K562 (cell line): Measurements from ENCODE around the gene DEPP1. TPM values are rescaled to one million over a fixed set of nuclear protein-coding genes. Genes with fewer than 3 reads are reported as not detected.

Experiments
- ATAC-seq: fragments of 200-7000 bp; cut with Tn5 transposase; 3 replicates; pipeline ENCODE4 v1.9.1; 2020; ENCODE audit warnings: moderate library complexity
- BruUV-seq: library from RNA; stranded (reverse); fragments of 400-500 nt; replicated peaks from 2 replicates; lab custom pipeline; 2021; lab: Mats Ljungman, UMichigan
- CTCF ChIA-PET: fragments of 300-600 bp; formaldehyde crosslinking; extraction: SDS; loops from one replicate; lab custom pipeline; 2021; ENCODE audit warnings: low intra/inter-chr PET ratio; lab: Yijun Ruan, JAX
- POLR2A ChIA-PET: fragments of 300-600, 350-650 bp; sonication (Branson Sonifier 250); formaldehyde crosslinking; extraction: SDS; loops from one replicate; lab custom pipeline; 2021; ENCODE audit warnings: antibody characterized with exemption, inconsistent platforms; lab: Yijun Ruan, JAX
- DNase-seq, 4 experiments: peaks; one replicate each; pipeline versions ENCODE4 v3.0.0 to v3.0.0-alpha.2; 2011 to 2018; ENCODE audit warnings: low spot score in 3 of 4, mixed read lengths in 3 of 4; ENCODE audit errors: extremely low read depth in 1 of 4
- FAIRE-seq: peaks from 2 replicates; lab custom pipeline; 2011; peaks lifted over from hg19 to GRCh38; lab: Jason Lieb, UNC
- H2AFZ ChIP-seq: 2 replicates; pipeline ENCODE4 v1.6.0; 2011; ENCODE audit warnings: low read depth, low read length, control low read depth, inconsistent platforms
- H3K27ac ChIP-seq: fragments of 200-600 bp; 3 replicates; pipeline ENCODE4 v1.8.0; 2011; ENCODE audit warnings: low read depth, mild to moderate bottlenecking, control low read depth, inconsistent platforms, low read length, moderate library complexity, mixed read lengths; ENCODE audit errors: extremely low read depth
- H3K27me3 ChIP-seq, 2 experiments: fragments of 300-600 bp in 1 of 2; 2 replicates in 1 of 2; 3 replicates in 1 of 2; pipeline versions ENCODE4 v1.6.0 to v1.8.0; 2011; ENCODE audit warnings: inconsistent platforms in 2 of 2, low read length in 2 of 2, mild to moderate bottlenecking in 1 of 2, mixed read lengths in 1 of 2, moderate library complexity in 1 of 2; ENCODE audit not compliant: control insufficient read depth in 2 of 2, insufficient read depth in 2 of 2
- H3K36me3 ChIP-seq: fragments of 300-600 bp; 3 replicates; pipeline ENCODE4 v1.8.0; 2011; ENCODE audit warnings: mild to moderate bottlenecking, low read length, inconsistent platforms; ENCODE audit not compliant: control insufficient read depth, insufficient read depth
- H3K4me1 ChIP-seq, 2 experiments: fragments of 200-600 bp in 1 of 2; replicated peaks in 1 of 2; 2 replicates in 1 of 2; 3 replicates in 1 of 2; pipeline versions ENCODE4 v1.5.1 to v1.8.0; 2011; ENCODE audit warnings: inconsistent platforms in 2 of 2, low read length in 2 of 2, mild to moderate bottlenecking in 1 of 2, mixed read lengths in 1 of 2, moderate library complexity in 1 of 2; ENCODE audit not compliant: control insufficient read depth in 2 of 2, insufficient read depth in 2 of 2
- H3K4me2 ChIP-seq: 2 replicates; pipeline ENCODE4 v1.6.1; 2011; ENCODE audit warnings: low read length, control low read depth, inconsistent platforms, mixed read lengths; ENCODE audit not compliant: insufficient read depth
- H3K4me3 ChIP-seq: fragments of 200-600 bp; sonication (generic), shearing (Covaris generic); 2 replicates; pipeline ENCODE4 v1.5.1; 2016; ENCODE audit warnings: control low read depth, inconsistent platforms
- H3K79me2 ChIP-seq: fragments of 200-600 bp; 3 replicates; pipeline ENCODE4 v1.8.0; 2011; ENCODE audit warnings: low read length, inconsistent platforms; ENCODE audit not compliant: control insufficient read depth, insufficient read depth
- H3K9ac ChIP-seq, 2 experiments: 2 replicates each; pipeline versions ENCODE4 v1.6.0 to v1.6.1; 2011; ENCODE audit warnings: low read depth in 2 of 2, low read length in 2 of 2, control low read depth in 1 of 2, inconsistent platforms in 1 of 2, mild to moderate bottlenecking in 1 of 2, mixed read lengths in 1 of 2; ENCODE audit not compliant: insufficient read depth in 1 of 2
- H3K9me1 ChIP-seq: one replicate; pipeline ENCODE4 v1.6.0; 2011; ENCODE audit warnings: inconsistent platforms, mild to moderate bottlenecking, low read length, moderate library complexity; ENCODE audit not compliant: control insufficient read depth, insufficient read depth
- H3K9me3 ChIP-seq: replicated peaks from 2 replicates; pipeline ENCODE4 v1.5.1; 2011; ENCODE audit warnings: low read depth, low read length, inconsistent platforms; ENCODE audit not compliant: control insufficient read depth, insufficient read depth
- H4K20me1 ChIP-seq: replicated peaks from 2 replicates; pipeline ENCODE4 v1.6.1; 2011; ENCODE audit warnings: low read length, inconsistent platforms, mixed read lengths; ENCODE audit not compliant: control insufficient read depth, insufficient read depth
- CHD7 ChIP-seq: fragments of 200-600 bp; sonication (generic); IDR thresholded peaks from one replicate; pipeline ENCODE4 v1.6.1; 2012; ENCODE audit warnings: mild to moderate bottlenecking, low read depth, low read length, inconsistent platforms
- DDX20 ChIP-seq: fragments of 450-650 bp; IDR thresholded peaks from 2 replicates; pipeline ENCODE4 v1.6.1; 2016; ENCODE audit warnings: missing genetic modification characterization, low read depth, mild to moderate bottlenecking, missing compliant biosample characterization, moderate library complexity
- GTF2B ChIP-seq: IDR thresholded peaks from 2 replicates; pipeline ENCODE4 v1.6.1; 2011; ENCODE audit not compliant: insufficient read length; ENCODE audit errors: extremely low read depth
- HNRNPH1 ChIP-seq: fragments of 200-400 bp; formaldehyde crosslinking; optimal IDR thresholded peaks from 2 replicates; pipeline ENCODE3; 2017; ENCODE audit warnings: low read depth, mild to moderate bottlenecking, low read length, moderate library complexity
- RAD51 ChIP-seq: fragments of 450-650 bp; IDR thresholded peaks from 2 replicates; pipeline ENCODE4 v1.7.1; 2016; ENCODE audit warnings: low read depth, mild to moderate bottlenecking, borderline replicate concordance
- YY1 ChIP-seq, 3 experiments: IDR thresholded peaks; 2 replicates each; pipeline ENCODE4 v1.6.1; 2011; ENCODE audit warnings: low read length in 2 of 3, mild to moderate bottlenecking in 2 of 3, moderate library complexity in 2 of 3, borderline replicate concordance in 1 of 3, control low read depth in 1 of 3, low read depth in 1 of 3; ENCODE audit not compliant: insufficient read depth in 3 of 3, insufficient replicate concordance in 2 of 3, control insufficient read depth in 1 of 3, insufficient read length in 1 of 3; ENCODE audit errors: extremely low read depth in 1 of 3
- ZNF561 ChIP-seq: fragments of 450-650 bp; formaldehyde crosslinking; conservative IDR thresholded peaks from 2 replicates; pipeline ENCODE4 v1.4.0; 2020; ENCODE audit warnings: mild to moderate bottlenecking, moderate library complexity
- WGBS: fragments of 100-300 bp; shearing (Covaris generic); methylation state at CpG from one replicate; pipeline ENCODE4 v1.1.6; 2016; ENCODE audit warnings: low coverage, mixed read lengths; ENCODE audit not compliant: insufficient coverage; ENCODE audit errors: missing lambda C conversion rate; 5-methylcytosine and 5-hydroxymethylcytosine counted together
- in situ Hi-C: fragments of 300-500 bp; cut with MboI; formaldehyde crosslinking; loops from 4 replicates; pipeline ENCODE4 v1.15.0; 2018; ENCODE audit warnings: inconsistent platforms, mixed read lengths
- intact Hi-C: fragments of 100-400 bp; cut with micrococcal nuclease; formaldehyde crosslinking; loops from 2 replicates; pipeline ENCODE4 v1.14.2; 2022
- polyA plus RNA-seq, 8 experiments: library from polyadenylated mRNA; depleted of rRNA in 4 of 8; stranded (reverse) in 5 of 8; unstranded in 3 of 8; fragments of >200 nt; fragmentation: Nextera tagmentation in 2 of 8; fragmentation: Illumina TruSeq in 1 of 8; extraction: Ambion mirVana in 2 of 8; extraction: Trizol in 1 of 8; gene quantifications; 2 replicates each; pipeline versions ENCODE4 v1.2.1 to v1.2.3, GENCODE V29; 2011 to 2014; ENCODE audit warnings: inconsistent platforms in 1 of 8, missing spikeins in 1 of 8
- total RNA-seq, 7 experiments: library from RNA; depleted of rRNA in 6 of 7; stranded (reverse); fragments of >200 nt in 6 of 7; fragmentation: Illumina TruSeq in 2 of 7; extraction: Trizol in 2 of 7; gene quantifications; 2 replicates each; pipeline versions ENCODE4 v1.2.1 to v1.2.3, GENCODE V29; 2011 to 2021; ENCODE audit warnings: low replicate concordance in 1 of 7

The DEPP1 gene
- total and polyA plus RNA-seq, 9 of the 15 experiments (the other 6 are each of a cell fraction or from before 2014, with no cell fraction given): 0.04 to 0.54 (median 0.20) TPM; not detected in 1

GRCh38 chr10:44935966-44936295 is 42.7 kb downstream of the DEPP1 start:
- WGBS: 2% methylated on average over 3 of the region's 3 CpGs
- H2AFZ ChIP-seq: no peak overlapping the region
- H3K9me3 ChIP-seq: no peaks in the 10 kb centered on the region
- FAIRE-seq (no peak), DNase-seq (no peak), ATAC-seq (no peak)
- TF ChIP-seq RAD51: no peak
- TF ChIP-seq YY1 (IDR thresholded peaks at IDR 0.05; ENCODE audit: borderline replicate concordance in 1 of 3, control insufficient read depth in 1 of 3, extremely low read depth in 1 of 3, insufficient read depth in 3 of 3, insufficient read length in 1 of 3, insufficient replicate concordance in 2 of 3, low read depth in 1 of 3, low read length in 2 of 3): no peak
- TF ChIP-seq CHD7: no peak
- TF ChIP-seq HNRNPH1: no peak
- no peak for TF ChIP-seq ZNF561
- TF ChIP-seq DDX20 (tag): no peak
- no peak for TF ChIP-seq GTF2B
- no peaks in the 10 kb centered on the region for H3K36me3 ChIP-seq
- POLR2A ChIA-PET: interaction anchor here (1.1 kb wide), 1 partner anchor 14 kb away, joined by 3 read pairs; no protein-coding TSS in a partner anchor
- CTCF ChIA-PET: no interaction called here
- no peaks in the 10 kb centered on the region for H3K9me1 ChIP-seq
- no peak overlapping the region for H3K4me2 ChIP-seq
- in situ Hi-C loops: no loop called here
- H3K79me2 ChIP-seq: no peaks in the 10 kb centered on the region
- no TSS peak for BruUV-seq
- intact Hi-C loops: no loop called here
- peaks cover 9 to 39% of the 10 kb centered on the region in 2 experiments; a peak in 4 of 5 replicates for H3K27me3 ChIP-seq
- H4K20me1 ChIP-seq: peaks cover 2% of the 10 kb centered on the region; the same call in 1 of the 2 replicates
- H3K4me3 ChIP-seq: no peak overlapping the region
- H3K27ac ChIP-seq: no peak overlapping the region
- no peak overlapping the region for H3K9ac ChIP-seq
- H3K4me1 ChIP-seq: no peaks in the 10 kb centered on the region
